SKM-1 (cell line): Measurements from ENCODE around the gene ZBTB7C.

Experiments
- DNase-seq: peaks from one replicate; lab custom pipeline; 2025; ENCODE audit not compliant: unreplicated experiment; lab: John Stamatoyannopoulos, UW

ZBTB7C gene

GRCh38 chr18:48391868-48392267, 17.3 kb downstream of the ZBTB7C start:
- no peak for DNase-seq

- DNase-seq, result no peak
These were observed 18.5 kb downstream of the ZBTB7C start for GRCh38 chr18:48390641-48391040.

GRCh38 chr18:48388478-48388877, 20.7 kb downstream of the ZBTB7C start:
- DNase-seq, result no peak

- no peak for DNase-seq
These were observed 21.9 kb downstream of the ZBTB7C start for GRCh38 chr18:48387300-48387699.

GRCh38 chr18:48385596-48385995, 23.6 kb downstream of the ZBTB7C start:
- no peak for DNase-seq

- DNase-seq, result no peak
These were observed 32.2 kb downstream of the ZBTB7C start for GRCh38 chr18:48376934-48377333.

GRCh38 chr18:48376406-48376805, 32.8 kb downstream of the ZBTB7C start:
- DNase-seq, result no peak

GRCh38 chr18:48375150-48375800, 33.9 kb downstream of the ZBTB7C start:
- DNase-seq, result no peak

GRCh38 chr18:48374423-48375149, 34.6 kb downstream of the ZBTB7C start:
- no peak for DNase-seq

GRCh38 chr18:48371854-48372602, 37.2 kb downstream of the ZBTB7C start:
- no peak for DNase-seq

- DNase-seq, result no peak
These were observed 41.6 kb downstream of the ZBTB7C start for GRCh38 chr18:48367557-48367956.

- DNase-seq, result no peak
These were observed 43.2 kb downstream of the ZBTB7C start for GRCh38 chr18:48365965-48366364.

GRCh38 chr18:48364146-48364545, 45.0 kb downstream of the ZBTB7C start:
- DNase-seq, result no peak

- DNase-seq, result no peak
These were observed 46.0 kb downstream of the ZBTB7C start for GRCh38 chr18:48363175-48363574.

- DNase-seq, result no peak
These were observed 47.4 kb downstream of the ZBTB7C start for GRCh38 chr18:48361801-48362200.

GRCh38 chr18:48360376-48361021, 48.7 kb downstream of the ZBTB7C start:
- DNase-seq, result no peak

- no peak for DNase-seq
These were observed 49.6 kb downstream of the ZBTB7C start for GRCh38 chr18:48359626-48360025.

- no peak for DNase-seq
These were observed 50.3 kb downstream of the ZBTB7C start for GRCh38 chr18:48358868-48359267.

- no peak for DNase-seq
These were observed 52.1 kb downstream of the ZBTB7C start for GRCh38 chr18:48356909-48357631.

GRCh38 chr18:48356151-48356745, 52.9 kb downstream of the ZBTB7C start:
- no peak for DNase-seq
